HAP-1 (cell line): Measurements from ENCODE around the gene NAGS.

Source experiments
- DNase-seq, 2 experiments: peaks; one replicate each; pipeline ENCODE4 v3.0.0-alpha.2; 2016 to 2020; ENCODE audit warnings: low spot score in 2 of 2
- H3K27me3 ChIP-seq: fragments of 250-450 bp; sonication (Bioruptor Pico); 2 replicates; pipeline ENCODE4 v1.5.1; 2020; ENCODE audit warnings: low read depth, mild to moderate bottlenecking, moderate library complexity
- H3K36me3 ChIP-seq: fragments of 250-450 bp; sonication (Bioruptor Pico); replicated peaks from 2 replicates; pipeline ENCODE4 v1.5.1; 2020; ENCODE audit warnings: mild to moderate bottlenecking
- H3K4me1 ChIP-seq: fragments of 250-450 bp; sonication (Bioruptor Pico); 2 replicates; pipeline ENCODE4 v1.5.1; 2020; ENCODE audit warnings: mild to moderate bottlenecking
- H3K4me3 ChIP-seq: fragments of 250-450 bp; sonication (Bioruptor Pico); 2 replicates; pipeline ENCODE4 v1.5.1; 2020; ENCODE audit warnings: mild to moderate bottlenecking, moderate library complexity
- H3K9me3 ChIP-seq: fragments of 250-450 bp; sonication (Bioruptor Pico); 2 replicates; pipeline ENCODE4 v1.5.1; 2020; ENCODE audit warnings: mild to moderate bottlenecking, moderate library complexity
- in situ Hi-C: fragments of 300-500 bp; cut with MboI; formaldehyde crosslinking; loops from 3 replicates; pipeline ENCODE4 v1.14.3; 2020; ENCODE audit warnings: low sequenced_read_pairs, inconsistent platforms, mixed read lengths

The NAGS gene

GRCh38 chr17:44049294-44050060 lies 45.1 kb downstream of the NAGS start:
- Histone ChIP-seq H3K36me3 (peaks cover 70% of the 10 kb centered on the region), H3K4me3 (no peak overlapping the region), H3K27me3 (no peaks in the 10 kb centered on the region), H3K4me1 (peaks cover 10% of the 10 kb centered on the region), H3K9me3 (no peaks in the 10 kb centered on the region)
- in situ Hi-C loops, result no loop called here
- DNase-seq, result no peak

DNA sequence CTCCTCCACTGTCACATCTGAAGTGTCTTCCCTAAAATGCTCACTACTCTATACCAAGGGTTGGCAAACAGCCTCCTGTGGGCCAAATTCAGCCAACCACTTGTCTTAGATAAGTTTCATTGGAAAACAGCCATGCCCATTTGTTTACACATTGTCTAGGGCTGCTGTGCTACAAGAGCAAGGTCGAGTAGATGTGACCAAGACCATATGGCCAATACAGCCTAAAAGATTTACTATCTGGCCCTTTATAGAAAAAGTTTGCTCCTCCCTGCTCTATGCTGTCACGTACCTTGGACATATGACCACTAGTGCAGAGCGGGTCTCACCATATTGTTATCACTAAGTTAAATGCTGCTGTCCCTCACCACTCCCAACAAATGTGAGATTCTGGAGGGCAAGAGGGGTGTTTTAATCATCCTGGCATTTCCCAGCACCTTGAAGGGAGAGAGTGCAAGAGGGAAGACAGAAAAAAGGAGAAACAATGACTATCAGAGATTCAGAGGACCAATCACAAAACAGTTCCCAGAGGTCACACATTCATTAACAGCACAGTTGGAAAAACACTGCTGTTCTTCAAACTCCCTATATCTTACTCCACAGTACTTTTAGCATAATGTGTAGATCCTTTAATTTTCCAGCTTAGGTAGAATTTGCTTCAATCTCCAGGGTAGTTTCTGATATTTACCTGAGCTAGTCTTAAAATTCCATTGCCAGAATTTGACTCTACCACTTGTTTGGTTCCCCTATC lies 48.9 kb downstream of the NAGS start:
- H3K4me1 ChIP-seq, result no peaks in the 10 kb centered on the region
- DNase-seq, result no peak
- no peak overlapping the region for H3K4me3 ChIP-seq
- H3K36me3 ChIP-seq, result peaks cover 87% of the 10 kb centered on the region
- in situ Hi-C loops, result no loop called here
- H3K9me3 ChIP-seq, result no peaks in the 10 kb centered on the region
- H3K27me3 ChIP-seq, result no peaks in the 10 kb centered on the region
